ENCODE measurements around the gene ARHGEF33. TPM values are rescaled to one million over a fixed set of nuclear protein-coding genes. Genes with fewer than 3 reads are reported as not detected.

The ARHGEF33 gene
- under 0.01 TPM in 1 of 2 replicates, not detected in the other for total RNA-seq

DNA sequence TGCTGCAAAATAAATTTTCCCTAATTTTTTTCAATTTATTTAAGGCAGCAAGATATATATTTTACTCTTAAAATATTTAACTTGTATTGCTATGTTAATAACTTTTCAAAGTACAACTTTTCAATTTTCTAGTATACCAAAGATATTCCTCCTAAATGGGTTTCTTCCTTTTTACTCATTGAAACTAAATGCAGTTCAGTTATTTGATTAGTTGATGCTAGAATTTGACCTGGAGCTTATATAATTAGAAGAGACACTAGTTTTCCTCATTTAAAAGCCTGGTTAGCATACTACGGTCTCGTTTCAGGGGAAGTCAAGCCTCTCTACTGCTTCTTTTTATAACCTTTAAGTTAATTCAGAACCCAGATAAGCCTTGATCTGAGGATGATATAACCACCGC, at the start of gene ARHGEF33:
ARHGEF33 (plus strand) TSS at position 301 of the 400 bp plus-strand sequence. CDS start 29,573 bp downstream, outside the sequence.

DNA sequence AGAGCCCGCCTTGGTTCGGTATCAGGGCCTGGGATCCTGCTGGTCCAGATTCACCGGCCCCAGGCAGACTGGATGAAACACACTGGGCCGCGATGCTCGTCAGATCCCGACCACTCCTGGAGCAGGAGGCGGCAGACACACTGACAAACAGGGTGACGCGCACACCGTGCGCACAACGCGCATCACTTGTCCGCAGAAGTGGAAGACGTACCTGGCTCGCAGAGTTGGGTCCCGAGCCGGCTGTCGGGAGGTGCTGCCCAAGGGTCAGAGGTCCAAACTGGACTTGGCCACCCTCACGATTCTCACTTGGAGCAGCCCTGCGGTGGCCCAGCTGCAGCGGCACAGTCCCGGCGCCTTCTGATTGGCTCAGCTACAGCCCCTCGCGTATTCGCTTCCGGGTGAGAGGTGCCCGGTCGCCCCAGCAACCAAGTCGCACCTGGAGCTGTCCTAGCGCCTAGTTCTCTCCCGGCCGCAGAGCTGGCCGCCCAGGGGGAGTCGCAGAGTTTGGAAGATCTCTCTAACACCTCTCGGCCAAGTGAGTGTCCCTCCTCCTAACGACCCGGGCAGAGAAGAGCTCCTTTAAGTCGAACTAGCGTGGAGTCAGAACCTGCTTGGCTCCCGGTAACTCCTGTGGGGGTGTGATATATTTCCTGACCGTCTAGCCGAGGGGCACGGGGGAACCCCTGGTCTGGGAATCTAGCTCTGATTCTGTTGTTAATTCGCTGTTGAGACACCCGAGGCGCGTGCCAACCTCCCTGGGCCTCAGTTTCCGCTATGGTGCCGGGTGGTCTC, 13.9 kb upstream of the ARHGEF33 start, which contains the start of the genes DHX57 and MORN2:
DHX57 (minus strand) TSS at position 359 of the 792 bp plus-strand sequence. CDS start 7,529 bp downstream, outside the sequence.
MORN2 (plus strand) TSS at position 401 of the 792 bp plus-strand sequence.

Other genes starting within 250 kb of the ARHGEF33 start
- gene GALM, start 223.8 kb upstream of the ARHGEF33 start, total RNA-seq, result 4.2 and 8.1 TPM in 2 replicates
- 39.8 and 102 TPM in 2 replicates for gene SRSF7, start 138.5 kb upstream of the ARHGEF33 start, total RNA-seq
- gene GEMIN6, start 111.7 kb upstream of the ARHGEF33 start, total RNA-seq, result 6.1 and 6.5 TPM in 2 replicates
- gene DHX57, start 13.9 kb upstream of the ARHGEF33 start, total RNA-seq, result 11.1 and 12.7 TPM in 2 replicates
- gene MORN2, start 13.9 kb upstream of the ARHGEF33 start, total RNA-seq, result 8.1 and 11.2 TPM in 2 replicates
- gene SOS1, start 231.2 kb downstream of the ARHGEF33 start, total RNA-seq, result 6.3 and 6.4 TPM in 2 replicates

All from mesangial cell (primary cell).